ENCODE data around the gene OGA.
"Not testable (repeated sequence)": the region's sequence is repeated elsewhere in the genome, so short reads cannot be mapped to it uniquely, and the experiment has no call there.

OGA gene

DNA sequence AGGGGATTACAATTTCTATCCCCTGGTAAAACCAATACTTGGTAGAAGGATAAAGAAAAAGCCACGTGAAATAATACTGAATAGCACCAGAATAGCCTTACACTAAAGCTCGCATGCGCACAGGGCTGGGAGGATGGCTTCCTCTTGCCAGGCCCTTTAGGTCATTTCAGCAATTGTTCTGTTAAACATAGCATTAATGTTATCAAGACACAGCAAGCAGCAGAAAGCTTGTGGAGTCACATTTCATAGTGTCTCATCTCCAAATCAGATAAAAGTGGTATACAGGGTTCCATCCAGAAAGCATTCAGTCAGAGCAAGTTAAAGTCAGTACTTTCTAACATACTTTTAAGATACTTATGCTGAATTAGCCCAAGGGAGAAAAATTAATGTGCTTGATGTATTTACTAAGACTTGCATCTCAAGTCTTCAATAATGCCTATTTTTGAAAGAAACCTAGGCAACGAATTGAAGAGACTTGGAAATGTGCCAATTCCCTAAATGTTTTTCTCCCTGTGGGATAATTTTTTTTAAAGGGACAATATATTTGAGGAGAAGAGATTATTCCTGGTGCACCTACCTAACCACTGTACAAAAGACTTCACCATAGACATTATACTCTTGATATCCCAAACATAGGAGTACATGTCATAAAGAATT is 20.7 kb downstream of the OGA start:
- no peak for DNase-seq (ENCODE audit: low spot score)

DNA sequence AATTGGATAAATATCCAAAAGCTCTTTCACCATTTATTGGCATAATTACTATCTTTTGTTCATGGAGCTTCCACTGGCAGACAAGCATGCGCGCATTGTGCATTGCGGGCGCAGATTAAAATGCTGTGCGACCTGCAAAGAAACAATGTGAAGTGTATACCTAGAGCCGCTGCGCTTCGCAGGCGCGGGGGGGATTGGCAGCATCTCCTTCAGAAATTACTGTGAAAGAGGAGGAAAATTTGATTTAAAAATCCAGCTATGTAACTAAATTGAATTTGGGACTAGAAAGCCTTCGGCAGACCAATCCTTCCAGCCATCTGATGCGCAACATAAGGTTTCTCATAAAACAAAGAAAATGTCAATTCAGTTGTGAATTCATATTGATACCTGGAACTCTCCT is 24.7 kb downstream of the OGA start:
- no peak for DNase-seq (ENCODE audit: low spot score)

DNA sequence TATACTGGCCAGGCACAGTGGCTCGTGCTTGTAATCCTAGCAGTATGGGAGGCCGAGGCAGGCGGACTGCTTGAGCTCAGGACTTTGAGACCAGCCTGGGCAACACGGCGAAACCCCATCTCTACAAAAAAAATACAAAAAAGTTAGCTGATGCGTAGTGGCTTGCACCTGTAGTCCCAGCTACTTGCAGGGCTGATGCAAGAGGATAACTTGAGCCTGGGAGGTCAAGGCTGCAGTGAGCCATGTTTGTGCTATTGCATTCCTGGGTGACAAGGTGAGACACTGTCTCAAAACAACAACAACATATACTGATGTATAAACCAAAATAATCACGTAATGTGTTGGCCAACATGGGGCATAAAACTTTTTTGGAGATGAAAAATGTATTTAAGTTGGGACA is 28.6 kb downstream of the OGA start:
- no peak for DNase-seq (ENCODE audit: low spot score)

DNA sequence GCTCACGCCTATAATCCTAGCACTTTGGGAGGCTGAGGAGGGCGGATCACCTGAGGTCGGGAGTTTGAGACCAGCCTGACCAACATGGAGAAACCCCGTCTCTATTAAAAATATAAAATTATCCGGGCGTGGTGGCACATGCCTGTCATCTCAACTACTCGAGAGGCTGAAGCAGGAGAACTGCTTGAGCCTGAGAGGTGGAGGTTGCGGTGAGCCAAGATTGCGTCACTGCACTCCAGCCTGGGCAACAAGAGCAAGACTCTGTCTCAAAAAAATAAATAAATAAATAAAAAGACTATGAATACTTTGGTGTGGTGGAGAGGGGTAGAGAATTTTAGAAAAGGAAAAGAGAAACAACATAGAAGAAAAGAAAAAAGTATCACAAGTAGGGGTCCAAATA is 29.0 kb downstream of the OGA start:
- DNase-seq (ENCODE audit: low spot score) = not testable (repeated sequence)

DNA sequence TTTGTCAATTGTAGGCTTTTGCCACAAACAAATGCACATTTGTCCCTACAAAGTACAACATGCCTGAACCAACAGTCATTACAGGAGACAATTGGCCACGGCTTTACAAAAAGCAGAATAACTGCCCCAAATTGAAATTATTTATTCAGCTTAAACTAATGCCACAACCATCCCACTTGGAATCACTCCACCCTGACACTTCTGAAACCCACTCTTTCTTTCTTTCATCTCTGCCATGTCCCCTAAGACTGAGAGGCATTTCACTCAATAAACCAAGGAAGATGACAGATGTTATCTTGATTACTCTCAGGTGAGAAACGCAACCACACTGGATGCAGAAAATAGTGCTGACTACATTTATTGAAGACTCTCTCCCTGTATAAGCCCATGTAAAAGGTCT is 32.4 kb downstream of the OGA start:
- DNase-seq (ENCODE audit: low spot score) = no peak

DNA sequence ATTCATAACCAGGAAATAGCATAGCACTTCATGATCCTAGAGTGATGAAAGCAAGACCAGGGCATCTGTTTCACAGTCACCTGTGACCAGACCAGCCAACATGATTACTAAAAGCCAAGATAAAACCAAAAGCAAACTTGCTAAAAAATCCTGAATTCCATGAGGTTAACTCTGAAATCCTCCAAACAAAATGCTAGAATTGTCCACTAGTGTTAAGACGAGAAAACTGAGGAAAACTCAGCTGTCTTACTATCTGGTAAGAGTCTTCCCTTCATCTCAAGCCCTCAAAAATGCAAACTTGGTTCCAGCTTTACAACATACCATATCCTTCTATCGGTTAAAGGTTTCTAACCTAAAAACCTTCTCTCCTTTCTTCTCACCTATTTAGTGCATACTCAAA is 33.7 kb downstream of the OGA start:
- no peak for DNase-seq (ENCODE audit: low spot score)

DNA sequence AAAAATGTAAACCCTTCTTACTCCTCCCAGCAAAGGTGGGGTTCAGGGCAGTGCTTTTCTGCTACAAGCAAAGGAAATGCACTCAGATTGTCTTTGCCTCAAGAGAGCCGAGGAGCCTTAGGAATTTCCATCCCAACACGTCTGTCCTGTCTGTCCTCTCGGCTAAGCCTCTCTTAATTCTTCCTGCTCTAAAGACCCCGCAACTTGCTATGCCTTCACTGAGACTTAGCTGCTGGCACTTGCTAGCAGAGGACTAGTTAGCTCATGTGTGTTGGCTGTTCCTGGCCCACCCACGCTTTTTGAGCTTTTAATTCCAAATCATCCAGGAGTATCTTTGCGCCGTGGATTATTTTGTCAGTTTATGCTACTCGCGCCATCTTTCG is 34.5 kb downstream of the OGA start:
- no peak for DNase-seq (ENCODE audit: low spot score)

DNA sequence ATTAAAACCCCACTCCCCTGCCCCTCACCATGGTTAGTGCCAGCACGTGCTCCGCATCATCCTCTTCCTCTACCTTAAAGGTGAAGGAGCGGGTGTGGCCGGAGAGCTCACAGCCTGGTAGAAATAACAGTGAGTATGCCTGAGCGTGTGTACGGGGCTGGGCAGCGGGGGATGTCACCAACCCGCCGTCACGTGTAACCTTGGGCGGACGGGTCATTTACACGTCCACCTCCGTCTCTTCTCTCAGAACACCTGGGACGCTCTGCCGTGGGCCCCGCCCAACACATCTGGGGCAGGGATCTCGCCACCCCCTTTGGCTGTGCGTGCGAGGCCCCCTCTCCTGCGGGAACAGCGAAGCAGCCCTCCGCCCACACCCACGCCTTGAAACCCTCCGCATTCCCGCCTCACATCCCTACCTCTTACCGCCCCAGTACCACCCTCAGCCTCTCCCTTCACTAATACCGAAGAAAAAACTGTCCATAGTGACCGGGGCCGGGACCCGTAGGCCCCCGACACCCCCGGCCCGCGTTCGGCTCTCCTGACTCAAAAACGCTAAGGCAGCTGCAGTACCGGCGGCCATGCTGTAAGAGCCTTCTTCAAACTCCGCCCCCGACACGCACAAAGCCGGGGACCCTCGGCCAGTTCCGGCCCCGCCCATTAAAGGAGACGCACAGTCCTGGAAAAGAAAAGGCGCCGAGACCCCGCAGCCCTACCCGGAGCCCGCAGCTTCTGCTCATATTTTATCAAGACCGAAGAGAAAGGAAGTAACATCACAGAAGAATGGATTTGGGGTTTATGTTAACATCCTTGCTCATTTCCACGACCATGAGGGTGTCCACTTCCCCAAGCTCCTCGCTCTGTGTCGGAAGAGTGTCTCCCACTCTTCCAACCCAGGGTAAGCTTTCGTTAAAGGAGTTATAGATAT is 35.2 kb downstream of the OGA start, which contains the start of gene NPM3:
TSS of gene NPM3 (minus strand) at position 636 of the 925 bp plus-strand sequence. CDS start at position 580, 56 bp downstream.
- peak; percentile 71 for DNase-seq (ENCODE audit: low spot score)

DNA sequence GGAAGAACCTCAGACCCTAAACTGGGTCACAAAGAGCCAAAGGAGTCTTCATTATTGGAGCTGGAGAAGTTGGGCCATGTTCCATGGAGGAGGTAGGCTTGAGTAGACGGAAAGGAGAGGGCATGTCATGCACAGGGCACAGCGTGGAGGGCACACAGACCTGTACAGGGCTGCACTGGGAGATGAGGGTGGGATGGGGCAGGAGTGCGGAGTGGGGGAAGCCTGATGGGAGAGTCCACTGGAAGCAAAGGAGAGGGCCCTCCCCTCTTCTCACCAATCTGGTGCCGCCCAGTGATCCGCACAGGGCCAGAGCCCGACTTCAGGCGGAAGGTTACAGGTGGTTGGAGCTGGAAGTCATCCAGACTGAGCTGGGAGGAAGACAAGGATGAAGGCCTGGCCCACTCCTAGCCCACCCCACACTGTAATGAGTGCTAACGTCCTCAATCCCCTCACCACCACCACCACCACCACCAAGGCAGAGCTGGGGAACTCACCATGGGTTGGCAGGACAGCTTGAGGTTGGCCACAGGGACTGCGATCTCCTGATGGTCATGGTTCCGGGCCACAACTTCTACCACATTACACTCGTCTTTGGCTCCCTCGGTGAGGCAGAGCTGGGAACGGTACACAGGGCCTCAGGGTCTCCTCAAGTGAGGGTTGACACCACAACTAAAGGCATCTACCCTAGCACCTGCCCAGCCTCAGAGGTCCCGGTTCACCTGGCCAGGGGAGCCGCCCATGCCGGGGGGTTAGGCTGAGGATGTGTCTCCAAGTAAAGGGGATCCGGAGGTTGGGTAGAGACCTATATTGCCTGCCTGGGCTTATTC is 36.0 kb downstream of the OGA start:
- DNase-seq (ENCODE audit: low spot score) = no peak

DNA sequence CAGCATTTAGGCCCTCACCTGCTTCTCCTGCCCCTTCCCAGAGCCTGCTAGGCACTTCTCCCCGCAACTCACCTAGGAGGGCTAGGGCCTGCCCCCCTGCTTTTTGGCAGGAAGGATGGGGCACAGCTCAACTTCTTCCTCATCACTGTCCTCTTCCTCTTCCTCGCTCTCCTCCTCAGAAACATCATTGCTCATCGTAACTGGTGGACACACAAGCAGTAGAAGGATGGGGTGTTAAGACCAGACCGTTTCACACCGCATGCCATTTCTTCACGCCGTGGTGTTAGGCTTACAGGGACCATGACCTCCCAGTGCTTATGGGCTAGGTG is 36.6 kb downstream of the OGA start:
- no peak for DNase-seq (ENCODE audit: low spot score)

DNA sequence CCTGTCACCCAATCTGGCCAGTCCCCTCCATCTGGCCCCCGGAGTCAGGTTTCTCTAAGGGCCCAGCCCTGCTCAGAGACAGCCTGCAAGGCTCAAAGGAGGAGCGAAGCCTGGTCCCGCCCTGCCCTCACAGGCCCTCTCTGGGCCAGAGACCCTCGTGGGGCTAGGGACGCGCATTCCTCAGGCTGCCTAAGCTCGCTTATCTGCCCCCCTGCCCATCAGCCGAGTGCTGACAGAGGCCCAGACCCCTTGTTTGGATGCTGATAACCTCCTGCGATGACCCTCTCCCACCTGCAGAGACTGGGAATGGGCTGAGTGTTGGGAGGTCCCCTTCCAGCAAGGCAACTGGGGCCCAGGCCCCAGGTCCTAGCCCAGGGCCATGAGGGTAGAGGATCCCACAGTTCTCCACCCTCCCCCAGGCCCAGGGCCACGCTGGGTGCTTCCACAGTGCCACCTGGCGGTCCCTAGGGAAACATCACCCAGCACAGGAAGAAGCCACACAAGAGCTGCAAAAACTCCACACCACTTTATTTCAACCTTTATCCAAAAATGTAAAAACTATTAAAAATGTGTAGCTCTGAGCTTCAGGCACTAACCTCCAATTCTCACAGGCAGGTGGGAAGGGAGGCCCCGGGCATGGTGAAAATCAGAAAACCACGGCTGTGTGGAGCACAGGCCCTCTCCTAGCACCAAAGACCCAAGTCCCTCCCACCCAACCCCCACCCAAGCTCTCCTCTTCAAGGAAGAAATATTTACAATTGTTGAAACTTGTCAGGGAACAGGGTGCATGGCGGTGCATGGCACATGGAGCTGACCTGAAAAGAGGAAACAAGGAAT is 37.2 kb downstream of the OGA start:
- peak; percentile 50 for DNase-seq (ENCODE audit: low spot score)

DNA sequence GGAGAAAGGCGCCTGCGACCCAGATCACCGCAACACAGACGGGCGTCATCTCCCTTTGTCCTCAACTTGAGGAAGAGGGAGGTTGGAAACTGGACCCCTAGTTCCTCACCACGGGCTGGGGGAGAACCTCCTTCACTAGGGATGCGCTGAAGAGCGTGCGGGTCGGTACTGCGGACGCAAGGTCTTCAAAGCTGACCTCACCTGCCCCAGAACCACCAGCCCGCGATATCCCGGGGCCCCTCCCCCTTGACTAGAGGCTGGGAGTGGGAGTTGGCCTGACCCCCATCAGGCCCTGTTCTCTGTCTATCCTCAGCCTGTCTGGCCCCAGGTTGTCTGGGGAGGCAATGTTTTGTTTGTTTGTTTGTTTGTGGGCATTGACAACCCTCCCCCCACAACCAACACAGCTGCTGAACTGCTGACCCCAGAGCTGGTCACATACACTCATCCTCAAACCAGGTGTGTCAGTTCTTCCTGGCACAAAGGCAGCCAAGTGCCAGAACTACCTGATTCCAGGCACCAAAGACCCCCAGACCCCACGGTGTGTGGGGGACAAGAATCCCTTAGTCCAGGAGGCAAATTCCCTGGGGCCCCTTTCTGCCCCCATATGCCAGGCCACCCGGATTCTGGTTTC is 37.9 kb downstream of the OGA start:
- DNase-seq (ENCODE audit: low spot score) = no peak

DNA sequence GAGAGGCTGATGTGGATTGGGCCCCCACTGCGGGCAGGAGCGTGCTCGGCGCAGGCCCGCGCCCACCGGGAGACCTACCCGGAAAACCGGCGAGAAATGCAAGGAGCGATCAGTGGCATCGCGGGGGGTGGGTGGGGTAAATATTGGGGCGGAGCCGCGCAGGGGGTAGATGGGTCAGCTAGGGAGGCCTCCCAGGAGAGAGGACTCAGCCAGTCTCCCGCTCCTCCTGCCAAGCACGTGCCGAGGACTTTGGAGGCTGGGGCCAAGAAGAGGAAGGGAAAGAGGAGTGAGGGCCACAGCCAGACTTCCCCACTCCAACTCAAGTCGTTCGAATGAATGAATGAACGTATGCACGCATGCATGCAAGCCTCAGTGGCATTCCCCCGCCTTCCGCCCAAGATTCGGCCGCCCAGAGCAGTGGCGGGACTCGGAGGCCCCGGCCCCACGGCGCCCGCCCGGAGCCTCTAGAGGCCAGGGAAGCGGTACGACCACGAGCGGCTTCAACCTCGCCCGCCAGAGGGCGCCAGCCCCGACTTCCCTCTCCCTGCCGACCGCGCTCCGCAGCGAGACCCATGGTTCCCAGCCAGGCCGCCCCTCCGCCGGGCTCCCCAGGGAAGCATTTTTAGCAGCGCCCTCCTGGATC is 38.6 kb downstream of the OGA start:
- DNase-seq (ENCODE audit: low spot score) = peak; percentile 68

DNA sequence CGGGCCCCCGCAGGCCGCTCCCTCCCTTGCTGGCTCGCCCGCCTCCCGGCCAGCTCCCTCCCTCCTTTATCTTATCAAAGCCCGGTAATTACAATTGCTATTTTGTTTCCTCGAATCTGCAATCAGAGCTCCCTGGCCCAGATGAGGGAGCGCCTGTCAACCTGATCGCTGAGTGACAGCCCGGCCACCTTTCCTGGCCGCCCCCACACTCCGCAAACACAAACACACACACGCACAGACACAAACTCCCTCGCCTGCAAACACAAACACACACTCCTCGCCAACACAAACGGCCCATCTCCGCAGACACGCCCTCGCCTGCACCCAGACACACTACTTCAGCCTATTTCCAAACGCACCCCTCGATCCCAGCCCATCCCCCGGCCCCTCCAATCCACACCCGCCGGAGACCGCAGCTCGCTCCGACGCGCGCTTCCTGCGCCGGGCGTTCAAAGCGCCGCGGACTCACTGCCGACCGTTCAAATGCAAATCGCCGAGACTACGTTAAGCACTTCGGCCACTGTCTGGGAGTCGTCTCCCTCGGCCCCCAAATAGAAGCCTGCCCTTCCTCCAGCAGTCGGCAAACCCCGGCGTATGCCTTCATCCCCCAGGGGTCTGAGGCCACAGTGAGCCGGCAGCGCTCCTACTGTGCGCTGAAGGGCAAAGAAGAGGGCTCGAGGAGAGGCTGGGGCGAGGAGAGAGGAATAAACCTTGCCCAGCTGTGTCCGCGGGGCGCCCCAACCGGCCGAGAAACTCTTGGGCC is 39.3 kb downstream of the OGA start:
- peak; percentile 40 for DNase-seq (ENCODE audit: low spot score)

DNA sequence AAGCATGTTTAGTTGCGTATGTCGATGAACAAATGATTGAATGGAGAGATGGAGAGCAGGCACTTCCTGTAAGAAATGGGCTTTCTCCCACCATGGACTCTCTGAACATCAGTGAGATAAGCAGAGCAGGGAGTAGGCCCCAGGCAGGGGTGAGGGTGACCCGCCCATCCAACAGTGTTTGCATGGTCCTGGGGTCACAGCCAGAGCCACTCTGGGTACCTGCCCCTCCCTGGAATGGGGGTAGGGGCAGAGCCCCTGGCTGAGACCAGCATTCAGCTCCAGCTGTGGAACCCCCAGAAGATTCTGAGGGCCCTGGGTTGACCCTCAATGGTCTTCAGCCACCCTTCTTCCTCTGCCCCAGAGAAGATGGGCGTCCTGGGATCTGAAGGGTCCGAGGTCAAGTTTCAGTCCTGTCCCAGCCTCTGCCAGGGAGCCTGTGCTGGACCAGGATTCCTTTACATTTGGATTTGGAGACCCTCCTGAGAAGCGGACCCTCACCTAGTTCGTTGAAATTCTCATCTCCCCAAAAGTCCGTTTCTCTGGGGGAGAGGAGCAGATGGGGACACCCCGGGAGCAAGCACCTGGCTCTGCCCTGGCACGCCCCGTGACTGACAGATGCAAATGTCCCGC is 40.0 kb downstream of the OGA start:
- DNase-seq (ENCODE audit: low spot score) = no peak

DNA sequence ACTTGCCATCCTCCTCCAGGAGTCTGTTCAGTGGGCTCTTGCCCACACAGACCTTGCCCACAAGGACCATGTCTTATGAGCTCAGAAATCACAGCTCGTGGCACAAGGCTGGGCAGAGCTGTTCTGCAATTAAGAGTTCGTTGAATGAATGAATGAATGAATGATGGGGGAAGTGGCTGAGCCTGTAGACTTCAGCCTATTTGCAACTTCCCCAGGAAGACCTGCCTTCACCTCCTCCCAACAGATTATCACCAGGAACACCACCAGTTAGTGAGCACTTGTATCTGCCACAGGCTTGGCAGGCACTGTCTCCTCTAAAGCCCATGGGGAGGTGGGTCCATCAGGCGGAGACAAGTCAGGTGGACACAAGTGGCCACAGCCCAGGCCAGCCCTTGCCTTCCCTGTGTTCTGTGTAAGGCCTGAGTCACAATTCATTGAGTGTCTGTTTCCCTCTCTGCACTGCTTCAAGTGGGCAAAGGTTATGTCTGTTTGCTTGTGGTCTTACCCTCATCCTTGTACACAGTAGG is 40.6 kb downstream of the OGA start:
- no peak for DNase-seq (ENCODE audit: low spot score)

DNA sequence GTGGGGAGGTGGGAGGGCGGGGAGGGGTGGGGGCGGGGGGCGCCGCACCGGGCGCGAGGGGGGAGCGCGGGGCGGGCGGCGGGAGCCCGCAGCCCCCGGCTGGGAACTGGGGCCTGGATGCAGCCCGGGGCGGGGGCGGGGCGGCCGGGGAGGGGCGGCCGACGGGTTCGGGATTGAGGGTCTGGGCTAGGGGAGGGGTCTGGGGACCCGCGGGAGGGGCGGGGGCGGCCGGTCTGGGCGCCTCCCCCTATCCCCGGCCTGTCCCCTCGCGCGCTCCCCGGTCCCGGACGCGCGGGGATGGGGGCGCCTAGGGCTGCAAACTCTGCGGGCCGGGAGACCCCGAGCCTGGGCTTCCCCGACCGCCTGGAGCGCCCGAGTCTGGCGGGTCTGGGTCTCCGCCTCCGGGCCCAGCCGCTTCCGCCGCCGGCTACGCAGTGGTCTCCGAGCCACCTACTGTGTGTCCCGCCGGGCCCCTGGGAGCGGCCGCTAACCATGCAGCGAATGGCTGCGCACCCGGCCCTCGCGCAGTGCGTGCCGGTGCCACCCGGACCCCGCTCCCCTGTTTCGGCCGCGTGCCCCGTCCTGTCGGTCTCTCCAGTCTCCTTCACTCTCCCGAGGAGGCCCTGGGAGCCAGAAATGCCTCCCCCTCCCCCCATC is 42.0 kb downstream of the OGA start:
- no peak for DNase-seq (ENCODE audit: low spot score)

DNA sequence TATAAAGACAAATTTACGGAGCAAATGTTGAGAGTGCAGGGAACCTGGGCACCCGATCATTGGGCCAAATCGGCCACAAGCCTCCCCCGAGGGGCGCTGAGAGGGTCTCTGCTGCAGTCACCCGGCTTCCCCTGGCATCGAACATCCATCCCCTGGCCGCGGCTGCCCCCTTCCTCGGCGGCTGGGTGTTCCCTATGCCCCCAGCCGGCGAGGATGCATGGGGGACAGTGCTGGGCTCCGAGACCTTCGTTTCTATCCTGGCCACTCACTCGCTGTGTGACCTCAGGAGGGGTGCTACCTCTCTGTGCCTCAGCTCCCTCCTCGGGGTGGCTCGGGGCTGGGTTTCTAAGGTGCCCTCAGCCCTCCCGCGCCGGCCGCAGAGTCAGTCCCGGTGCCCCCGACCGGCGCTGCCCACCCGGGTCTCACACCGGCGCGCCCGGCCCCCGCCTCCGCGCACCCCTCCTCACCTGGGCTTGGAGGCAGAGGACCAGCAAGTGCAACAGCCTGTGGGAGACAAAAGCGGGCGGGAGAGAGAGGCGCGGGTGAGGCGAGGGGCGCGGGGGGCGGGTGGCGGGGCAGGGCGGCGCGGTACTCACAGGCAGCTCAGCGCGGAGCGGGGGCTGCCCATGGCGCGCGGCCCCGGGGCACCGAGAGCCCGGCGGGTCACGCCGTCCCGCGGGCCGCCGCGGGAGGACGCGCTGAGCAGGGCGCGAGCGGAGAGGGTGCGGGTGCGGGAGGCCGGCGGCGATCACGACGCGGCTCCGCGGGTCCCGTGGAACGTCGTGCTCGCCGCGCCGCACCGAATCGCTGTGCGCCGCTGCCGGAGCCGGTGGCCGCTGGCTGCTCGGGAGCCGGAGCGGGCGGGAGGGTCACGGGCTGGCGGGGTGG is 42.7 kb downstream of the OGA start, which contains the start of gene FGF8:
TSS of gene FGF8 (minus strand) at position 842 of the 888 bp plus-strand sequence. CDS start at position 628, 214 bp downstream.
- no peak for DNase-seq (ENCODE audit: low spot score)

Measured in kidney capillary endothelial cell (primary cell).